A549 (cell line): ENCODE data around the gene TP73. TPM values are rescaled to one million over a fixed set of nuclear protein-coding genes. Genes with fewer than 3 reads are reported as not detected.

Experiments
- ATAC-seq, 2 experiments: fragments of 200-7000 bp in 1 of 2; fragments of >200 bp in 1 of 2; cut with Nextera tagmentation in 1 of 2; cut with Tn5 transposase in 1 of 2; 3 replicates each; pipeline versions ENCODE4 v1.8.0 to v1.9.1; 2018 to 2020; ENCODE audit warnings: mild to moderate bottlenecking in 1 of 2, moderate library complexity in 1 of 2
- CTCF ChIA-PET: fragments of 300-600 bp; sonication (Branson Sonifier 250); formaldehyde crosslinking; extraction: SDS; loops from one replicate; lab custom pipeline; 2021; ENCODE audit warnings: antibody characterized with exemption, inconsistent platforms; lab: Yijun Ruan, JAX
- POLR2A ChIA-PET: fragments of 350-600 bp; formaldehyde crosslinking; extraction: SDS; loops from one replicate; lab custom pipeline; 2021; ENCODE audit warnings: antibody characterized with exemption, inconsistent platforms; lab: Yijun Ruan, JAX
- DNase-seq, 2 experiments: peaks; one replicate each; pipeline versions ENCODE4 v3.0.0 to v3.0.0-alpha.2; 2011 to 2016; ENCODE audit warnings: low read depth in 1 of 2, low spot score in 1 of 2
- FAIRE-seq: peaks from 2 replicates; lab custom pipeline; 2011; peaks lifted over from hg19 to GRCh38; lab: Jason Lieb, UNC
- H3K27ac ChIP-seq, 2 experiments: fragments of >200 bp; sonication (Bioruptor Twin); formaldehyde crosslinking; 3 replicates each; pipeline ENCODE4 v1.5.1; 2016 to 2017
- H3K4me1 ChIP-seq: fragments of >200 bp; sonication (Bioruptor Twin); formaldehyde crosslinking; 3 replicates; pipeline ENCODE4 v1.6.1; 2016
- H3K4me2 ChIP-seq: fragments of >200 bp; sonication (Bioruptor Twin); formaldehyde crosslinking; 3 replicates; pipeline ENCODE4 v1.6.1; 2016
- H3K4me3 ChIP-seq: fragments of >200 bp; sonication (Bioruptor Twin); formaldehyde crosslinking; 3 replicates; pipeline ENCODE4 v1.5.1; 2016
- H3K9me3 ChIP-seq: fragments of >200 bp; sonication (Bioruptor Twin); formaldehyde crosslinking; 3 replicates; pipeline ENCODE4 v1.6.1; 2016
- ATOH8 ChIP-seq: fragments of 250-450 bp; sonication (Bioruptor Pico); IDR thresholded peaks from 2 replicates; pipeline ENCODE4 v1.5.0; 2020; ENCODE audit warnings: low read depth, mild to moderate bottlenecking, moderate library complexity
- CHD2 ChIP-seq: fragments of 150-350 bp; IDR thresholded peaks from 2 replicates; pipeline ENCODE4 v1.6.1; 2014; ENCODE audit warnings: low read length; ENCODE audit not compliant: partially characterized antibody
- CHD4 ChIP-seq: fragments of 200-600 bp; sonication (generic); IDR thresholded peaks from 2 replicates; pipeline ENCODE4 v1.6.1; 2016; ENCODE audit warnings: antibody characterized with exemption, mild to moderate bottlenecking, borderline replicate concordance
- FOXS1 ChIP-seq: fragments of 250-450 bp; sonication (Bioruptor Pico); IDR thresholded peaks from 2 replicates; pipeline ENCODE4 v1.5.0; 2020; ENCODE audit warnings: mild to moderate bottlenecking, moderate library complexity
- GATA3 ChIP-seq: IDR thresholded peaks from 2 replicates; pipeline ENCODE4 v1.6.1; 2012; ENCODE audit warnings: borderline replicate concordance
- HDAC2 ChIP-seq: fragments of 200-600 bp; sonication (generic); IDR thresholded peaks from 2 replicates; pipeline ENCODE4 v1.6.1; 2016
- HEYL ChIP-seq: fragments of 250-450 bp; sonication (Bioruptor Pico); IDR thresholded peaks from 2 replicates; pipeline ENCODE4 v1.8.0; 2021; ENCODE audit warnings: mild to moderate bottlenecking, moderate library complexity
- HMGXB4 ChIP-seq: fragments of 250-450 bp; sonication (Bioruptor Pico); IDR thresholded peaks from 2 replicates; pipeline ENCODE4 v1.5.0; 2021; ENCODE audit warnings: mild to moderate bottlenecking, moderate library complexity, borderline replicate concordance
- HOXA7 ChIP-seq: fragments of 250-450 bp; sonication (Bioruptor Pico); IDR thresholded peaks from 2 replicates; pipeline ENCODE4 v1.5.0; 2020; ENCODE audit warnings: mild to moderate bottlenecking, moderate library complexity
- HOXB13 ChIP-seq: fragments of 250-450 bp; sonication (Bioruptor Pico); IDR thresholded peaks from 2 replicates; pipeline ENCODE4 v1.5.0; 2020; ENCODE audit warnings: low read depth, mild to moderate bottlenecking, moderate library complexity
- KDM5A ChIP-seq: fragments of 200-600 bp; sonication (generic); IDR thresholded peaks from 2 replicates; pipeline ENCODE4 v1.6.1; 2016; ENCODE audit warnings: antibody characterized with exemption, mild to moderate bottlenecking
- MAFK ChIP-seq: fragments of 450-650 bp; IDR thresholded peaks from 2 replicates; pipeline ENCODE4 v1.6.1; 2014; ENCODE audit not compliant: partially characterized antibody
- NFE2L2 ChIP-seq: fragments of 150-350 bp; conservative IDR thresholded peaks from 2 replicates; pipeline ENCODE4 v1.6.1; 2014; ENCODE audit warnings: low read length
- NPAS2 ChIP-seq: fragments of 250-450 bp; sonication (Bioruptor Pico); IDR thresholded peaks from 2 replicates; pipeline ENCODE4 v1.8.0; 2022; ENCODE audit warnings: mild to moderate bottlenecking, moderate library complexity, borderline replicate concordance
- PHF8 ChIP-seq: fragments of 200-600 bp; sonication (generic); IDR thresholded peaks from 2 replicates; pipeline ENCODE4 v1.6.1; 2016; ENCODE audit warnings: low read depth, mild to moderate bottlenecking, antibody characterized with exemption, moderate library complexity, borderline replicate concordance
- RAD21 ChIP-seq, 2 experiments: fragments of >200 bp in 1 of 2; sonication (Bioruptor Twin) in 1 of 2; formaldehyde crosslinking in 1 of 2; IDR thresholded peaks in 1 of 2; conservative IDR thresholded peaks in 1 of 2; 2 replicates in 1 of 2; 3 replicates in 1 of 2; pipeline ENCODE4 v1.6.1; 2012 to 2018; ENCODE audit warnings: inconsistent platforms in 1 of 2
- RARB ChIP-seq: fragments of 250-450 bp; sonication (Bioruptor Pico); IDR thresholded peaks from 2 replicates; pipeline ENCODE4 v1.8.0; 2021; ENCODE audit warnings: mild to moderate bottlenecking, moderate library complexity
- REST ChIP-seq: fragments of 200-600 bp; sonication (generic); IDR thresholded peaks from 2 replicates; pipeline ENCODE4 v1.6.1; 2016; ENCODE audit warnings: antibody characterized with exemption, mild to moderate bottlenecking, moderate library complexity
- SMC3 ChIP-seq: fragments of >200 bp; sonication (Bioruptor Twin); formaldehyde crosslinking; IDR thresholded peaks from 3 replicates; pipeline ENCODE4 v1.6.1; 2018; ENCODE audit warnings: inconsistent platforms
- TFCP2L1 ChIP-seq: fragments of 250-450 bp; sonication (Bioruptor Pico); IDR thresholded peaks from 2 replicates; pipeline ENCODE4 v1.5.0; 2021; ENCODE audit warnings: mild to moderate bottlenecking
- ZC3H11A ChIP-seq: fragments of 450-650 bp; IDR thresholded peaks from 2 replicates; pipeline ENCODE4 v1.6.1; 2014; ENCODE audit warnings: antibody characterized with exemption, mild to moderate bottlenecking
- ZNF302 ChIP-seq: fragments of 250-450 bp; sonication (Bioruptor Pico); IDR thresholded peaks from 2 replicates; pipeline ENCODE4 v1.9.0; 2021; ENCODE audit warnings: inconsistent platforms, mild to moderate bottlenecking, moderate library complexity
- WGBS: methylation state at CpG from one replicate; pipeline ENCODE4 v1.1.6; 2017; ENCODE audit errors: missing lambda C conversion rate; 5-methylcytosine and 5-hydroxymethylcytosine counted together
- polyA plus RNA-seq, 4 experiments: library from polyadenylated mRNA; depleted of rRNA in 3 of 4; stranded (reverse); fragments of >200 nt; fragmentation: RNase III in 1 of 4; extraction: RNeasy Plus Mini Kit Qiagen cat#74134 plus additional on column Dnase treatment in 1 of 4; gene quantifications; 2 replicates in 3 of 4; 3 replicates in 1 of 4; pipeline ENCODE4 v1.2.3, GENCODE V29; 2011 to 2017
- TF ChIP-seq, protein P1 (sequence below): IDR thresholded peaks from 2 replicates; pipeline ENCODE4 v1.6.1; 2012; ENCODE audit warnings: low read depth, borderline replicate concordance

The TP73 gene
- polyA plus RNA-seq, 2 of the 4 experiments (the other 2 are of a cell fraction), result 0.01 to 0.25 TPM

- Histone ChIP-seq H3K9me3 (no peaks in the 10 kb centered on the region), H3K4me1 (no peaks in the 10 kb centered on the region), H3K4me2 (no peak overlapping the region), H3K4me3 (no peak overlapping the region), H3K27ac (no peak overlapping the region)
- ChIA-PET POLR2A (no interaction called here), CTCF (interaction anchor here (1.7 to 3.9 kb wide), 2 partner anchors 10 to 22 kb away, joined by 4 to 15 read pairs; no protein-coding TSS in a partner anchor)
- WGBS, result 74% methylated on average over 22 of the region's 33 CpGs
- DNase-seq (no peak), ATAC-seq (no peak), FAIRE-seq (no peak)
- TF ChIP-seq SMC3 (no peak), ZC3H11A (no peak), CHD2 (no peak), TFCP2L1 (CRISPR knock-in tag) (no peak), HOXB13 (CRISPR knock-in tag) (no peak), MAFK (no peak), RAD21 (conservative IDR thresholded peaks at IDR 0.05 in 1 of 2, IDR thresholded peaks at IDR 0.05 in 1 of 2) (no peak), HEYL (CRISPR knock-in tag) (no peak), GATA3 (no peak), HDAC2 (no peak)
Observed at GRCh38 chr1:3717041-3717714, 64.9 kb downstream of the TP73 start.

DNA sequence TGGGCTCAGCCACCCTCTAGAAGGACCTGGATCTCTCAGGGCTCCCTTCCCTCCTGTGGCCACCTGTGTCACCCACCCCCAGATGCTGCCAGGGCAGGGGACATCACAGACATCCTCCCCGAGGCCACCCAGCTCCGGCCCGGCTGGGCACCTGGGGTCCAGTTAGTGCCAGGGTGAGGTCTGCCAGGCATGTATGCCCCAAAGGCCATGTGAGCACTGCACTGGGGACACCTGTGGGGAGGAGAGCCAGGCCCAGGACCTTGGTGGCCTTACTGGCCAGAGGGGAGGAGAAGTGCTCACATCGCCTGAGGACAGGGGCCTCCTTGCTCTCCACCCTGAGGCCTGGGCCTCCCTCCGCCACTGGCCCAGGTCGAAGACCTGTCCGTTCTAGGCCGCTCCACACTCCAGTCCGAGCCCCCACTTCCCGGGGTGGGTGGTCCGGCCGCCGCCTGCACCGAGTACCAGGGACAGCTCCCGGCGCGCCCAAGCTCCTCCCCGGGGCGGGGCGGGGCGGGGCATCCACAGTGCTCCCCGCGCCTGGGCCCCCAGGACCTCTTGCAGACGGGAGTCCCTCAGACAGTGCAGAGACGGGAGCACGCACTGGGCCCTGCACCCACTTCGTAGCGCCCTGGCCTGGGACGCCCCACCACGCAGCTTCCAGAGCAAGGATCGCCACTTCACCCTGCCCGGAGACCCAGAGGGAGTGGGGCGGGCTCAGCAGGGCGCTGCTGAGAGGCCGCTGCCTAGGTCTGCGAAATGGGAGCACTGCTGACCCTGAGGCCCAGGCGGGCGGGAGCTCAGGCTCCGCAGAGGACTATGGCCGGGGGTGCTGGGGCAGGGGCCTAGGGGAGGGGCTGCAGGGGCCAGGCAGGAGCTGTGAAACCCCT lies 65.6 kb downstream of the TP73 start:
- CTCF ChIA-PET, result interaction anchor here (1.7 to 3.9 kb wide), 2 partner anchors 9 to 22 kb away, joined by 4 to 15 read pairs; no protein-coding TSS in a partner anchor
- no peak overlapping the region for H3K4me3 ChIP-seq
- TF ChIP-seq, protein P1, sequence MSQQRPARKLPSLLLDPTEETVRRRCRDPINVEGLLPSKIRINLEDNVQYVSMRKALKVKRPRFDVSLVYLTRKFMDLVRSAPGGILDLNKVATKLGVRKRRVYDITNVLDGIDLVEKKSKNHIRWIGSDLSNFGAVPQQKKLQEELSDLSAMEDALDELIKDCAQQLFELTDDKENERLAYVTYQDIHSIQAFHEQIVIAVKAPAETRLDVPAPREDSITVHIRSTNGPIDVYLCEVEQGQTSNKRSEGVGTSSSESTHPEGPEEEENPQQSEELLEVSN, result no peak
- TF ChIP-seq ATOH8, result no peak
- no peak for TF ChIP-seq FOXS1 (CRISPR knock-in tag)
- TF ChIP-seq PHF8, result no peak
- no peak for TF ChIP-seq ZC3H11A
- peak; percentile 25; the same call in 1 of the 2 replicates for TF ChIP-seq REST
- TF ChIP-seq, all 56 proteins: peak for 1

DNA sequence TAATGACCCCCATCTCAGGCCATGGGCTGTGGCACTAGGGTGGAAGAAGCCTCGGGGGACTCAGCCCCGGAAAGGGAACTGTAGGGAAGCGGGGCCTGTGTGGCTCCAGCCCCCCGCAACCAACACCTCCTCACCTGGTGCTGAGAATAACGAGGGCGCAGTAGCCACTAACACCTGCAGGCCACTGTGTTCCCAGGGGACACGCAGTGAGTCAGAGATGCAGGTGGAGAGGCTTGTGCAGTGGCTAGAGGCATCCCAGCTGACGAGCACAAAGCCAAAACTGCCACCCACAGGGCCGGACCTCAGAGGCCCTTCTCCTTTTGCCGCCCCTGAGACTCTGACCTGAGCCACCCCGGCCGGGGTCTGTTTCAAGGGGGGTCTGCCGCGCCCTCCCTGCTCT lies 66.4 kb downstream of the TP73 start:
- H3K4me3 ChIP-seq, result no peak overlapping the region
- ChIA-PET POLR2A (no interaction called here), CTCF (interaction anchor here (1.7 to 3.9 kb wide), 2 partner anchors 9 to 23 kb away, joined by 4 to 15 read pairs; no protein-coding TSS in a partner anchor)
- H3K9me3 ChIP-seq, result no peaks in the 10 kb centered on the region
- H3K4me2 ChIP-seq, result no peak overlapping the region
- 25% methylated on average over 4 of the region's 14 CpGs for WGBS
- no peaks in the 10 kb centered on the region for H3K4me1 ChIP-seq
- no peak overlapping the region for H3K27ac ChIP-seq
- FAIRE-seq, result no peak
- DNase-seq, result no peak
- no peak for ATAC-seq
- TF ChIP-seq, protein P1, result no peak
- TF ChIP-seq NPAS2 (CRISPR knock-in tag) (no peak), KDM5A (no peak), ZNF302 (CRISPR knock-in tag) (no peak), HOXA7 (CRISPR knock-in tag) (no peak), FOXS1 (CRISPR knock-in tag) (no peak), HEYL (CRISPR knock-in tag) (no peak), NFE2L2 (no peak), RAD21 (conservative IDR thresholded peaks at IDR 0.05 in 1 of 2, IDR thresholded peaks at IDR 0.05 in 1 of 2) (no peak), CHD2 (no peak), CHD4 (no peak), RARB (CRISPR knock-in tag) (no peak), HMGXB4 (no peak)

More for the DNA sequence above, 65.6 kb downstream of the TP73 start:
- H3K27ac ChIP-seq, result no peak overlapping the region
- POLR2A ChIA-PET, result no interaction called here
- H3K9me3 ChIP-seq, result no peaks in the 10 kb centered on the region
- no peaks in the 10 kb centered on the region for H3K4me1 ChIP-seq
- H3K4me2 ChIP-seq, result no peak overlapping the region
- FAIRE-seq (no peak), DNase-seq (no peak), ATAC-seq (no peak)
- no CpG with 5 or more reads among the region's 40 CpGs for WGBS
